Duodenal mucosa (tissue), 2 donors: Measurements from ENCODE around the gene ATG2A.

Source experiments
- H3K27ac ChIP-seq: one replicate; pipeline ENCODE4 v1.7.0; 2013; ENCODE audit warnings: low read depth, low read length
- H3K27me3 ChIP-seq, 2 donors: one replicate each; pipeline ENCODE4 v1.7.0; 2013; ENCODE audit warnings: low read length in 2 of 2, control low read depth in 1 of 2; ENCODE audit not compliant: insufficient read depth in 2 of 2, control insufficient read depth in 1 of 2
- H3K36me3 ChIP-seq, 2 donors: one replicate each; pipeline ENCODE4 v1.7.0; 2013; ENCODE audit warnings: low read length in 2 of 2, control low read depth in 1 of 2; ENCODE audit not compliant: insufficient read depth in 2 of 2, control insufficient read depth in 1 of 2
- H3K4me1 ChIP-seq, 2 donors: one replicate each; pipeline ENCODE4 v1.7.0; 2013; ENCODE audit warnings: low read length in 2 of 2, control low read depth in 1 of 2; ENCODE audit not compliant: insufficient read depth in 2 of 2, control insufficient read depth in 1 of 2
- H3K4me3 ChIP-seq, 2 donors: one replicate each; pipeline ENCODE4 v1.7.0; 2013; ENCODE audit warnings: low read length in 2 of 2, low read depth in 1 of 2
- H3K9ac ChIP-seq, 2 donors: one replicate each; pipeline ENCODE4 v1.7.0; 2013; ENCODE audit warnings: low read length in 2 of 2, low read depth in 1 of 2
- H3K9me3 ChIP-seq, 2 donors: one replicate each; pipeline ENCODE4 v1.7.0; 2013; ENCODE audit warnings: low read length in 2 of 2, control low read depth in 1 of 2; ENCODE audit not compliant: control insufficient read depth in 1 of 2

The ATG2A gene

DNA sequence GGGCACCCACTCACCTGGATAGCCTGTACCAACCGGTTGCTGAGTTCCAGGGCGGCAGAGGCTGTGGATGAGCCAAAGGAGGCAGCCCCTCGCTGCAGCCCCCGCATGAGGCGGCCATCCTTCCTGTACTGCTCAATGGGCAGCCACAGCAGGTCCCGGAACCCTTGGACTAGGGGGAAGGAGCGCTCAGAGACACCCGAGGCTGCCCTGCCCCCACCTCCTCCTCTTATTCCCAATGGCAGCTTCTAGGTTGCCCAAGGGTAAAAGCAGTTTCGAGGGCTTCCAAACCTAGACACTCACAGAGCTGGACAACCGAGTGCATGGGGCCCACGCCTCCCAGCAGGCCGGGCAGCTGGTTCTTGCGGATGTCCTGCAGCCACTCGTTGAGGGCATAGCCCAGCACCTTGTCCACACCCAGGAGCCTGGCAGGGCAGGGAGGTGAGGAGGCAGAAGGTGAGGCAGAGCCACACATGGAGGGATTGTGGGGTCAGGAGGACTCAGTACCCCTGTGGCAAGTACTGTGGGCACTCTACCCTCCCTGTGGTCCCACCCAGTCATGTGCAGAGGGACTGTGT, 20.5 kb downstream of the ATG2A start:
- Histone ChIP-seq H3K27ac (no peak overlapping the region), H3K36me3 (peaks cover 27 to 51% of the 10 kb centered on the region in 2 donors)

DNA sequence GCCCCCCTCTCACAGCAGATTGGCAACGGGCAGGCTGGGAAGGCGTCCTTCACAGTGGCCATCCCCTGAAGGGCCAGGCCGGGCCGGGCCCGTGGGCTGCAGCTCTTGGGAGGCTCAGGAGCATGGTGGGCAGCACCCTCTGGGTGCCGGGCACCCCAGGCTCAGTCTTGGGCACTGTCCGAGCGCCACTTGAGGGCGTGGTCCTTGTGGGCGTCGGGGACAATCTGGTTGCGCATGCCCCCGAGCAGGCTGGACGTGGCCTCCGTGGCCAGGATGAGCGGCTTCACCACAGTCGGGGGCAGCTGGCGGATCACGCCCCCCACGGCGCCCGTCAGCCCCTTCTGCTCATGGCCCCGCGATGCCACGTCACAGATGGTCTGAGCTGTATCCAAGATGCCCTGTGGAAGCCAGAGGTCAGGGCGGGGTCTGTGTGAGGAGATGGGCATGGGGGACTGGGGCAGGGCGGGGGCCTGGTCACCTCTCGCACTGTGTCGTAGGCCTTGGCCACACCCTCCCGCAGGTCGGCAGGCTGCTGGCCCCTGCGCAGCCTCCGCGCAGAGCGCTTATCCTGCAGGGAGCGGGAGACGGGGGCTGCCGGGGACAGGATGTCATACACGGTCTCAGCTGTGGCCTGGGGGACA, 22.1 kb downstream of the ATG2A start:
- H3K4me3 ChIP-seq: peak overlapping the region in 1 of 2 donors; percentile 91
- no peaks in the 10 kb centered on the region for H3K9me3 ChIP-seq
- H3K27ac ChIP-seq: no peak overlapping the region
- peaks cover 9 to 13% of the 10 kb centered on the region in 2 donors for H3K4me1 ChIP-seq
- H3K36me3 ChIP-seq: peaks cover 35 to 51% of the 10 kb centered on the region in 2 donors
- H3K9ac ChIP-seq: peak overlapping the region in 1 of 2 donors; percentile 87
- no peaks in the 10 kb centered on the region for H3K27me3 ChIP-seq

More for the DNA sequence above, 20.5 kb downstream of the ATG2A start:
- no peak overlapping the region for H3K4me3 ChIP-seq
- no peaks in the 10 kb centered on the region for H3K9me3 ChIP-seq
- H3K9ac ChIP-seq: no peak overlapping the region
- H3K27me3 ChIP-seq: no peaks in the 10 kb centered on the region
- H3K4me1 ChIP-seq: peaks cover 9 to 13% of the 10 kb centered on the region in 2 donors

- peak overlapping the region; percentile 70 to 87 for H3K9ac ChIP-seq
These were observed 22.8 kb downstream of the ATG2A start for GRCh38 chr11:64894070-64894811.

GRCh38 chr11:64893194-64894069, 23.6 kb downstream of the ATG2A start:
- H3K36me3 ChIP-seq: peaks cover 33 to 41% of the 10 kb centered on the region in 2 donors
- peak overlapping the region; percentile 92 for H3K27ac ChIP-seq
- H3K9ac ChIP-seq: peak overlapping the region; percentile 87 to 95
- peak overlapping the region; percentile 82 to 91 for H3K4me3 ChIP-seq
- no peaks in the 10 kb centered on the region for H3K27me3 ChIP-seq
- no peaks in the 10 kb centered on the region for H3K9me3 ChIP-seq
- peaks cover 13 to 23% of the 10 kb centered on the region in 2 donors for H3K4me1 ChIP-seq

More at GRCh38 chr11:64894070-64894811, 22.8 kb downstream of the ATG2A start:
- Histone ChIP-seq H3K27ac (peak overlapping the region; percentile 74), H3K4me1 (peaks cover 9 to 18% of the 10 kb centered on the region in 2 donors), H3K4me3 (peak overlapping the region; percentile 61 to 91), H3K9me3 (no peaks in the 10 kb centered on the region), H3K36me3 (peaks cover 35 to 44% of the 10 kb centered on the region in 2 donors), H3K27me3 (no peaks in the 10 kb centered on the region)

GRCh38 chr11:64892838-64893193, 24.2 kb downstream of the ATG2A start:
- Histone ChIP-seq H3K36me3 (peaks cover 28 to 35% of the 10 kb centered on the region in 2 donors), H3K27me3 (no peaks in the 10 kb centered on the region), H3K27ac (peak overlapping the region; percentile 92), H3K9me3 (no peaks in the 10 kb centered on the region), H3K9ac (peak overlapping the region; percentile 80 to 95), H3K4me1 (peaks cover 17 to 29% of the 10 kb centered on the region in 2 donors), H3K4me3 (peak overlapping the region; percentile 82 to 91)

DNA sequence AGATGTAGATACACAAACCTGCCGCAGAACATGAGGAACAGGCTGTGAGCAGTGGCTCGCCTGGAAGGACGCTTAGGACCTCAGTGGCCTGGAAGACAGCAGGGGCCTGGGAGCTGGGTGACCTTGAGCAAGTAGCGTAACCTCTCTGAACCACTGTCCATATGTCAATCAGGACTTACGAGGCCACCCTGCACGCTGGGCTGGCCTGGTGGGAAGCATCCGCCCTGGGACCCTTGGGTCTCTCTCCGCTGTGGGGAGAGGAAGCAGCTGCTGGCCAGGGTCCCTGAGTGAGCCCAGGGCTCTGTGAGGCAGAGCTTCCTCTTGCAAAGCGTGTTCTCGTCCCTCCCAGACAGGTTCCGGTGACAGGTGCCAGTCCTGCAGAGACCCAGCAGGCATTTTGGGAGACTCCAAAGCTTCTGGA, 24.6 kb downstream of the ATG2A start:
- Histone ChIP-seq H3K9me3 (no peaks in the 10 kb centered on the region), H3K36me3 (peaks cover 27 to 31% of the 10 kb centered on the region in 2 donors), H3K27ac (peak overlapping the region; percentile 92), H3K27me3 (no peaks in the 10 kb centered on the region), H3K4me1 (peaks cover 19 to 31% of the 10 kb centered on the region in 2 donors), H3K4me3 (peak overlapping the region; percentile 82 to 91), H3K9ac (peak overlapping the region; percentile 80 to 95)

GRCh38 chr11:64891880-64892279, 25.1 kb downstream of the ATG2A start:
- Histone ChIP-seq H3K4me1 (peaks cover 21 to 31% of the 10 kb centered on the region in 2 donors), H3K36me3 (peaks cover 24 to 27% of the 10 kb centered on the region in 2 donors), H3K4me3 (peak overlapping the region; percentile 82 to 91), H3K9me3 (no peaks in the 10 kb centered on the region), H3K27me3 (no peaks in the 10 kb centered on the region), H3K27ac (peak overlapping the region; percentile 92), H3K9ac (peak overlapping the region; percentile 80 to 95)

DNA sequence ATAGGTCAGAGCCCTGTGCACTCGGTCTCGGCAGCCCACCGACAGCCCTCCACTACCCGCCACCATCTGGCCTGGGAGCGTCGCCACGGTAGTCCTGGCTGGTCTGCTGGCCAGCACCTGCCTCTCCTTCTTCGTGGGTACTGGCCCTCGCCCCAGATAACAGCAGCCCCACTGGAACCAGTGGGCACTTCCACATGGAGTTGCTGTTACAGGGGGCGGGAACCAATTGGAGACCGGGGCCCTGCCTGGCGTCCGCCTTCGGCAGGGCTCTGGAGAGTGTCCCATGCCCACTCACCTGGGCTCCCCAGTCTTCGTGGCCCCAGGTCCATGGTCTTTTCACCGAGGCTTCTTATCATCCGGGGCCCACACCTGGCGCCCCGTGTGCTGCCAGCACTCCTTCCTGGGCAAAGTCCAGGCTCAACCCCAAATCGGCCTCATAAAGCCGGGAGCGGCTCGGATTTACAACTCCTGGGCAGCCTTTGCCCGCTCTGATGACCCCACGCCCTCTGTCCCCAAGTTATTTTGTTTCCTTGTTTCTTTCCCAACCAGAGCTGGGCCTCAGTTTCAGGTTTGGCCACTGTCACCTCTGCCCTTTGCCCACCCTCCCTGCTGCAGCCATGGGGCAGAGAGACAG, 25.7 kb downstream of the ATG2A start:
- H3K9ac ChIP-seq: peak overlapping the region; percentile 87 to 95
- H3K27ac ChIP-seq: peak overlapping the region; percentile 92
- peak overlapping the region; percentile 82 to 91 for H3K4me3 ChIP-seq
- H3K4me1 ChIP-seq: peaks cover 21 to 31% of the 10 kb centered on the region in 2 donors
- no peaks in the 10 kb centered on the region for H3K27me3 ChIP-seq
- H3K36me3 ChIP-seq: peaks cover 21 to 24% of the 10 kb centered on the region in 2 donors
- no peaks in the 10 kb centered on the region for H3K9me3 ChIP-seq

- Histone ChIP-seq H3K9me3 (no peaks in the 10 kb centered on the region), H3K4me3 (peak overlapping the region; percentile 82 to 91)
These were observed 26.5 kb downstream of the ATG2A start for GRCh38 chr11:64890522-64890939.

More at GRCh38 chr11:64890522-64890939, 26.5 kb downstream of the ATG2A start:
- Histone ChIP-seq H3K27ac (peak overlapping the region; percentile 92), H3K4me1 (peaks cover 29 to 32% of the 10 kb centered on the region in 2 donors), H3K27me3 (no peaks in the 10 kb centered on the region), H3K36me3 (peaks cover 21 to 24% of the 10 kb centered on the region in 2 donors), H3K9ac (peak overlapping the region; percentile 87 to 95)
